GM23338 (cell line): ENCODE results near the gene INPP4B. TPM values are rescaled to one million over a fixed set of nuclear protein-coding genes. Genes with fewer than 3 reads are reported as not detected.

Source experiments
- ATAC-seq: fragments of 200-7000 bp; cut with Tn5 transposase; 3 replicates; pipeline ENCODE4 v1.9.1; 2020
- DNase-seq: peaks from one replicate; pipeline ENCODE4 v3.0.0-alpha.2; 2015; ENCODE audit warnings: low spot score
- H2AFZ ChIP-seq: fragments of 200-600 bp; sonication (generic); 2 replicates; pipeline ENCODE4 v1.8.0; 2016; ENCODE audit warnings: antibody characterized with exemption, mild to moderate bottlenecking, moderate library complexity
- H3F3A ChIP-seq: fragments of 200-600 bp; sonication (generic); replicated peaks from 2 replicates; pipeline ENCODE4 v1.8.0; 2017; ENCODE audit warnings: antibody characterized with exemption, mixed run types, low read depth
- H3K27ac ChIP-seq: fragments of 200-600 bp; sonication (generic); 2 replicates; pipeline ENCODE4 v1.6.1; 2016; ENCODE audit warnings: low read depth
- H3K27me3 ChIP-seq: fragments of 200-600 bp; sonication (generic); 2 replicates; pipeline ENCODE4 v1.8.0; 2016; ENCODE audit warnings: mild to moderate bottlenecking, mixed run types, moderate library complexity; ENCODE audit not compliant: insufficient read depth
- H3K36me3 ChIP-seq: fragments of 200-600 bp; sonication (generic); 2 replicates; pipeline ENCODE4 v1.8.0; 2016; ENCODE audit warnings: mild to moderate bottlenecking; ENCODE audit not compliant: insufficient read depth
- H3K4me1 ChIP-seq: fragments of 200-600 bp; sonication (generic); 2 replicates; pipeline ENCODE4 v1.8.0; 2016; ENCODE audit warnings: mild to moderate bottlenecking, moderate library complexity; ENCODE audit not compliant: insufficient read depth
- H3K4me2 ChIP-seq: fragments of 200-600 bp; sonication (generic); 2 replicates; pipeline ENCODE4 v1.7.1; 2017; ENCODE audit warnings: mixed run types
- H3K4me3 ChIP-seq: fragments of 200-600 bp; sonication (generic); 2 replicates; pipeline ENCODE4 v1.6.1; 2016; ENCODE audit warnings: mixed run types
- H3K79me2 ChIP-seq: fragments of 200-600 bp; sonication (generic); replicated peaks from 2 replicates; pipeline ENCODE4 v1.8.0; 2017; ENCODE audit warnings: mild to moderate bottlenecking; ENCODE audit not compliant: insufficient read depth
- H3K9me2 ChIP-seq: fragments of 200-600 bp; sonication (generic); 2 replicates; pipeline ENCODE4 v1.8.0; 2017; ENCODE audit not compliant: insufficient read depth
- H4K20me1 ChIP-seq: fragments of 200-600 bp; sonication (generic); replicated peaks from 2 replicates; pipeline ENCODE4 v1.8.0; 2017; ENCODE audit warnings: mild to moderate bottlenecking; ENCODE audit not compliant: insufficient read depth
- H3K27ac Mint-ChIP-seq: 2 replicates; pipeline ENCODE4 v1.8.0; 2020; ENCODE audit warnings: inconsistent platforms, mild to moderate bottlenecking, moderate library complexity, mixed read lengths
- H3K27me3 Mint-ChIP-seq: 3 replicates; pipeline ENCODE4 v1.8.0; 2022; ENCODE audit warnings: low read depth, mild to moderate bottlenecking, moderate library complexity, mixed read lengths, inconsistent platforms; ENCODE audit not compliant: insufficient read depth, poor library complexity
- H3K36me3 Mint-ChIP-seq: 3 replicates; pipeline ENCODE4 v1.8.0; 2021; ENCODE audit warnings: low read depth, mild to moderate bottlenecking, inconsistent platforms, moderate library complexity, mixed read lengths
- H3K4me1 Mint-ChIP-seq: 3 replicates; pipeline ENCODE4 v1.8.0; 2020; ENCODE audit warnings: mild to moderate bottlenecking, inconsistent platforms, mixed read lengths
- H3K4me3 Mint-ChIP-seq: 3 replicates; pipeline ENCODE4 v1.8.0; 2021; ENCODE audit warnings: moderate library complexity, mild to moderate bottlenecking, inconsistent platforms, mixed read lengths
- H3K9me3 Mint-ChIP-seq: 3 replicates; pipeline ENCODE4 v1.8.0; 2020; ENCODE audit warnings: moderate library complexity, mild to moderate bottlenecking, inconsistent platforms, mixed read lengths
- CREB1 ChIP-seq: fragments of 250-450 bp; sonication (Bioruptor Pico); IDR thresholded peaks from 2 replicates; pipeline ENCODE4 v1.5.0; 2020; ENCODE audit warnings: low read depth, mild to moderate bottlenecking, moderate library complexity
- CTCF ChIP-seq, 2 experiments: fragments of 200-600 bp in 1 of 2; sonication (generic) in 1 of 2; conservative IDR thresholded peaks; 2 replicates each; pipeline versions ENCODE4 v1.5.1 to v1.6.1; 2016 to 2017; ENCODE audit warnings: antibody characterized with exemption in 2 of 2, low read depth in 2 of 2, mild to moderate bottlenecking in 2 of 2, moderate library complexity in 1 of 2
- ETS1 ChIP-seq: IDR thresholded peaks from 2 replicates; pipeline ENCODE4 v1.6.1; 2016; ENCODE audit warnings: antibody characterized with exemption
- EZH2 ChIP-seq: fragments of 200-600 bp; sonication (generic); IDR thresholded peaks from one replicate; pipeline ENCODE4 v1.8.0; 2017; ENCODE audit warnings: antibody characterized with exemption, mild to moderate bottlenecking, low read depth; ENCODE audit not compliant: unreplicated experiment
- EZH2phosphoT487 ChIP-seq: fragments of 200-600 bp; sonication (generic); IDR thresholded peaks from one replicate; pipeline ENCODE4 v1.8.1; 2018; ENCODE audit warnings: antibody characterized with exemption; ENCODE audit not compliant: unreplicated experiment
- JUNB ChIP-seq: IDR thresholded peaks from one replicate; pipeline ENCODE4 v1.6.1; 2016; ENCODE audit warnings: antibody characterized with exemption; ENCODE audit not compliant: unreplicated experiment
- NANOG ChIP-seq: IDR thresholded peaks from 2 replicates; pipeline ENCODE4 v1.6.1; 2016; ENCODE audit warnings: antibody characterized with exemption, borderline replicate concordance
- POLR2AphosphoS5 ChIP-seq: IDR thresholded peaks from 2 replicates; pipeline ENCODE4 v1.6.1; 2016; ENCODE audit warnings: antibody characterized with exemption, low read depth
- ZNF114 ChIP-seq: fragments of 250-450 bp; sonication (Bioruptor Pico); IDR thresholded peaks from 2 replicates; pipeline ENCODE4 v1.5.0; 2020; ENCODE audit warnings: mild to moderate bottlenecking, moderate library complexity
- ZNF331 ChIP-seq: fragments of 250-450 bp; sonication (Bioruptor Pico); IDR thresholded peaks from 2 replicates; pipeline ENCODE4 v1.5.0; 2020; ENCODE audit warnings: low read depth, mild to moderate bottlenecking, moderate library complexity
- polyA plus RNA-seq: library from polyadenylated mRNA; unstranded; fragments of >200 nt; fragmentation: Nextera tagmentation; extraction: Ambion mirVana; gene quantifications from 2 replicates; pipeline ENCODE4 v1.2.1, GENCODE V29; 2016
- total RNA-seq: library from RNA; depleted of rRNA; stranded (reverse); fragments of >200 nt; shearing (Covaris generic); gene quantifications from 2 replicates; pipeline ENCODE4 v1.2.3, GENCODE V29; 2014
- TF ChIP-seq, protein P1 (sequence below): IDR thresholded peaks from one replicate; pipeline ENCODE4 v1.6.1; 2018; ENCODE audit warnings: antibody characterized with exemption; ENCODE audit not compliant: unreplicated experiment

INPP4B gene
- total and polyA plus RNA-seq, 2 experiments from 2014 or later: 0.11 to 0.14 TPM

- no peaks in the 10 kb centered on the region for H4K20me1 ChIP-seq
- H3K27ac ChIP-seq: no peak overlapping the region
- Mint-ChIP-seq H3K9me3 (no peaks in the 10 kb centered on the region; the same call in 2 of the 3 replicates), H3K4me1 (no peaks in the 10 kb centered on the region), H3K27ac (no peak overlapping the region), H3K4me3 (no peak overlapping the region), H3K27me3 (no peaks in the 10 kb centered on the region), H3K36me3 (no peaks in the 10 kb centered on the region)
- no peaks in the 10 kb centered on the region for H3F3A ChIP-seq
- H3K4me1 ChIP-seq: no peaks in the 10 kb centered on the region
- no peak overlapping the region for H3K4me2 ChIP-seq
- no peak for DNase-seq
- H3K4me3 ChIP-seq: no peak overlapping the region
- H3K36me3 ChIP-seq: no peaks in the 10 kb centered on the region
- H3K9me2 ChIP-seq: no peaks in the 10 kb centered on the region
- ATAC-seq: no peak
- 0 out of 2 replicates have a peak overlapping the region, but pooled peaks have one; percentile 8 for H2AFZ ChIP-seq
- TF ChIP-seq ETS1: no peak
- H3K79me2 ChIP-seq: no peaks in the 10 kb centered on the region
- H3K27me3 ChIP-seq: no peaks in the 10 kb centered on the region
Measured at GRCh38 chr4:142473960-142474338, 372.2 kb downstream of the INPP4B start.

DNA sequence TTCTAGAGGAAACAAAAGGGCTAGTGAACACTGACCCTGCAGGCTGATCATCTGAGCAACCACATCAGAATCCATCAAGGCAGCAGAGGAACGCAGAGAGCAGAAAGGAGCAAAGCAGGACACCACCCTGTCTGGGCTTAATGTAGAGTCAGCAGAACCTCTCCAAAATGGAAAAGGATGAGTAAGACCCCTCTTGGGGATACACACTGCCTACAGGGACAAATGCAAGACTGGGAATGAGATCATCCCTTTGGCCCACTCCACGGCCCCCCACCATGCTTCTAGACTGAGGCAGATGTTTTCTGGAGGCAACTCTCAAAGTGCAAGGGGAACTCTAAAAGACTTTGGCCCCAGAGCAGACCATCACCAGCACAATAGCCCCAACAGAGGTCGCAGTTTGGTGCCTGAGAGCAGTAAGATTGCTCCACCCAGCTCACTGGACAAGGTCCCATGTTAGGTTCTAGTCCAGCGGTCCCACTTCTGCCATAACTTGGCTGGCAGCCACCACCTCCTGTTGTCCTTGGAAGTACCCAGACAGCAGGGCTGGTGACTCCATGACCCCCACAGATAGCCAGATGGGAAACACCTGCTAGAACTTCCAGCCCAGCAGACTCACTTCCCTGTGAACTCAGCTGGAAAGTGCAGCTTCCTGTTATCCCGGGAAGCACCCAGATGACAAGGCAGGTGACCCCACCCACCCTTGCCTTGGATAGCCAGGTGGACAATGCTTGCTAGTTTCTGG is 372.7 kb downstream of the INPP4B start:
- H4K20me1 ChIP-seq: no peaks in the 10 kb centered on the region
- Mint-ChIP-seq H3K4me1 (no peaks in the 10 kb centered on the region), H3K9me3 (no peaks in the 10 kb centered on the region; the same call in 2 of the 3 replicates), H3K36me3 (no peaks in the 10 kb centered on the region), H3K27me3 (no peaks in the 10 kb centered on the region), H3K27ac (no peak overlapping the region), H3K4me3 (no peak overlapping the region)
- no peak for DNase-seq
- no peak overlapping the region for H3K4me2 ChIP-seq
- no peaks in the 10 kb centered on the region for H3K27me3 ChIP-seq
- H3F3A ChIP-seq: no peaks in the 10 kb centered on the region
- H2AFZ ChIP-seq: no peak overlapping the region; the same call in 1 of the 2 replicates
- H3K36me3 ChIP-seq: no peaks in the 10 kb centered on the region
- H3K9me2 ChIP-seq: no peaks in the 10 kb centered on the region
- no peak overlapping the region for H3K4me3 ChIP-seq
- H3K4me1 ChIP-seq: no peaks in the 10 kb centered on the region
- H3K79me2 ChIP-seq: no peaks in the 10 kb centered on the region
- no peak overlapping the region for H3K27ac ChIP-seq
- no peak for ATAC-seq
- TF ChIP-seq EZH2 (no peak), ZNF331 (CRISPR knock-in tag) (no peak), ETS1 (no peak), EZH2phosphoT487 (no peak), CREB1 (no peak), JUNB (no peak), ZNF114 (no peak), POLR2AphosphoS5 (no peak), NANOG (no peak), CTCF (conservative IDR thresholded peaks at IDR 0.05; ENCODE audit: low read depth in 2 of 2) (no peak)
- TF ChIP-seq, protein P1, sequence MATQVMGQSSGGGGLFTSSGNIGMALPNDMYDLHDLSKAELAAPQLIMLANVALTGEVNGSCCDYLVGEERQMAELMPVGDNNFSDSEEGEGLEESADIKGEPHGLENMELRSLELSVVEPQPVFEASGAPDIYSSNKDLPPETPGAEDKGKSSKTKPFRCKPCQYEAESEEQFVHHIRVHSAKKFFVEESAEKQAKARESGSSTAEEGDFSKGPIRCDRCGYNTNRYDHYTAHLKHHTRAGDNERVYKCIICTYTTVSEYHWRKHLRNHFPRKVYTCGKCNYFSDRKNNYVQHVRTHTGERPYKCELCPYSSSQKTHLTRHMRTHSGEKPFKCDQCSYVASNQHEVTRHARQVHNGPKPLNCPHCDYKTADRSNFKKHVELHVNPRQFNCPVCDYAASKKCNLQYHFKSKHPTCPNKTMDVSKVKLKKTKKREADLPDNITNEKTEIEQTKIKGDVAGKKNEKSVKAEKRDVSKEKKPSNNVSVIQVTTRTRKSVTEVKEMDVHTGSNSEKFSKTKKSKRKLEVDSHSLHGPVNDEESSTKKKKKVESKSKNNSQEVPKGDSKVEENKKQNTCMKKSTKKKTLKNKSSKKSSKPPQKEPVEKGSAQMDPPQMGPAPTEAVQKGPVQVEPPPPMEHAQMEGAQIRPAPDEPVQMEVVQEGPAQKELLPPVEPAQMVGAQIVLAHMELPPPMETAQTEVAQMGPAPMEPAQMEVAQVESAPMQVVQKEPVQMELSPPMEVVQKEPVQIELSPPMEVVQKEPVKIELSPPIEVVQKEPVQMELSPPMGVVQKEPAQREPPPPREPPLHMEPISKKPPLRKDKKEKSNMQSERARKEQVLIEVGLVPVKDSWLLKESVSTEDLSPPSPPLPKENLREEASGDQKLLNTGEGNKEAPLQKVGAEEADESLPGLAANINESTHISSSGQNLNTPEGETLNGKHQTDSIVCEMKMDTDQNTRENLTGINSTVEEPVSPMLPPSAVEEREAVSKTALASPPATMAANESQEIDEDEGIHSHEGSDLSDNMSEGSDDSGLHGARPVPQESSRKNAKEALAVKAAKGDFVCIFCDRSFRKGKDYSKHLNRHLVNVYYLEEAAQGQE: no peak
